HG03442 (cell line): Measurements from ENCODE around the gene TARS3.

Experiments
- ATAC-seq: cut with Tn5 transposase; IDR thresholded peaks from one replicate; pipeline ENCODE4 v1.9.1; 2021; ENCODE audit warnings: mild to moderate bottlenecking, moderate library complexity; ENCODE audit not compliant: unreplicated experiment

Gene TARS3

GRCh38 chr15:101702077-101702476 lies 22.2 kb downstream of the TARS3 start:
- no peak for ATAC-seq

- no peak for ATAC-seq
These were observed 26.0 kb downstream of the TARS3 start for GRCh38 chr15:101698314-101698713.

- no peak for ATAC-seq
These were observed 26.8 kb downstream of the TARS3 start for GRCh38 chr15:101697488-101697887.

GRCh38 chr15:101696829-101697228 lies 27.4 kb downstream of the TARS3 start:
- ATAC-seq, result no peak

GRCh38 chr15:101694261-101694660 lies 30.0 kb downstream of the TARS3 start:
- no peak for ATAC-seq

- ATAC-seq, result no peak
These were observed 31.3 kb downstream of the TARS3 start for GRCh38 chr15:101692801-101693598.

GRCh38 chr15:101689901-101690300 lies 34.4 kb downstream of the TARS3 start:
- no peak for ATAC-seq

- ATAC-seq, result no peak
These were observed 37.6 kb downstream of the TARS3 start for GRCh38 chr15:101686718-101687117.

GRCh38 chr15:101684877-101685276 lies 39.4 kb downstream of the TARS3 start:
- ATAC-seq, result no peak

- ATAC-seq, result no peak
These were observed 39.9 kb downstream of the TARS3 start for GRCh38 chr15:101684384-101684783.

GRCh38 chr15:101679806-101680205 lies 44.5 kb downstream of the TARS3 start:
- ATAC-seq, result no peak

GRCh38 chr15:101676921-101677329 lies 47.3 kb downstream of the TARS3 start:
- no peak for ATAC-seq

GRCh38 chr15:101675796-101676582 lies 48.3 kb downstream of the TARS3 start:
- peak; percentile 92 for ATAC-seq

- no peak for ATAC-seq
These were observed 49.3 kb downstream of the TARS3 start for GRCh38 chr15:101675015-101675414.

- ATAC-seq, result no peak
These were observed 52.0 kb downstream of the TARS3 start for GRCh38 chr15:101672298-101672697.

- ATAC-seq, result no peak
These were observed 54.5 kb downstream of the TARS3 start for GRCh38 chr15:101669744-101670143.

GRCh38 chr15:101667881-101668280 lies 56.4 kb downstream of the TARS3 start:
- ATAC-seq, result no peak

- ATAC-seq, result no peak
These were observed 59.9 kb downstream of the TARS3 start for GRCh38 chr15:101664303-101664913.

GRCh38 chr15:101662203-101662602 lies 62.1 kb downstream of the TARS3 start:
- ATAC-seq, result no peak

GRCh38 chr15:101660005-101660404 lies 64.3 kb downstream of the TARS3 start:
- ATAC-seq, result no peak

GRCh38 chr15:101657968-101658784 lies 66.1 kb downstream of the TARS3 start:
- ATAC-seq, result no peak
